SK-N-SH (cell line): Measurements from ENCODE around the gene PAX3. TPM values are rescaled to one million over a fixed set of nuclear protein-coding genes. Genes with fewer than 3 reads are reported as not detected.

ENCODE experiments used
- CTCF ChIA-PET: fragments of 300-600, 350-600 bp; formaldehyde crosslinking; extraction: SDS; loops from one replicate; lab custom pipeline; 2021; lab: Yijun Ruan, JAX
- POLR2A ChIA-PET: fragments of 350-600 bp; sonication (Branson Sonifier 250); formaldehyde crosslinking; extraction: SDS; loops from one replicate; lab custom pipeline; 2020; ENCODE audit warnings: antibody characterized with exemption, inconsistent platforms; lab: Yijun Ruan, JAX
- DNase-seq: peaks from one replicate; pipeline ENCODE4 v3.0.0; 2012
- H2AFZ ChIP-seq: fragments of 200-600 bp; sonication (generic); 2 replicates; pipeline ENCODE4 v1.8.1; 2016; ENCODE audit warnings: antibody characterized with exemption, mild to moderate bottlenecking, low read depth
- H3F3A ChIP-seq: fragments of 200-600 bp; sonication (generic); replicated peaks from 2 replicates; pipeline ENCODE3; 2016; ENCODE audit warnings: antibody characterized with exemption, mild to moderate bottlenecking; ENCODE audit not compliant: insufficient read depth
- H3K27ac ChIP-seq, 2 experiments: fragments of 200-500 bp in 1 of 2; fragments of 200-600 bp in 1 of 2; sonication (Bioruptor generic) in 1 of 2; sonication (generic), shearing (Covaris generic) in 1 of 2; 2 replicates each; pipeline versions ENCODE4 v1.5.1 to v1.6.1; 2014 to 2016; ENCODE audit warnings: low read depth in 2 of 2, inconsistent platforms in 1 of 2, low read length in 1 of 2, mild to moderate bottlenecking in 1 of 2, mixed read lengths in 1 of 2
- H3K27me3 ChIP-seq: fragments of 200-600 bp; sonication (generic), shearing (Covaris generic); 2 replicates; pipeline ENCODE4 v1.6.1; 2016; ENCODE audit warnings: mixed run types; ENCODE audit not compliant: insufficient read depth
- H3K36me3 ChIP-seq, 2 experiments: fragments of 200-500 bp in 1 of 2; fragments of 200-600 bp in 1 of 2; sonication (Bioruptor generic) in 1 of 2; sonication (generic) in 1 of 2; replicated peaks in 1 of 2; 2 replicates each; pipeline versions ENCODE3 to v1.5.1; 2014 to 2016; ENCODE audit warnings: low read length in 1 of 2, mild to moderate bottlenecking in 1 of 2; ENCODE audit not compliant: insufficient read depth in 2 of 2, control insufficient read depth in 1 of 2
- H3K4me1 ChIP-seq, 2 experiments: fragments of 200-500 bp in 1 of 2; fragments of 200-600 bp in 1 of 2; sonication (Bioruptor generic) in 1 of 2; sonication (generic), shearing (Covaris generic) in 1 of 2; 2 replicates each; pipeline versions ENCODE4 v1.5.1 to v1.6.1; 2014 to 2016; ENCODE audit warnings: low read depth in 1 of 2, low read length in 1 of 2, mixed run types in 1 of 2; ENCODE audit not compliant: insufficient read depth in 2 of 2, control insufficient read depth in 1 of 2
- H3K4me2 ChIP-seq: fragments of 200-600 bp; sonication (generic), shearing (Covaris generic); 2 replicates; pipeline ENCODE4 v1.6.1; 2017; ENCODE audit warnings: mixed run types
- H3K4me3 ChIP-seq, 2 experiments: fragments of 200-500 bp in 1 of 2; fragments of 200-600 bp in 1 of 2; sonication (Bioruptor generic) in 1 of 2; sonication (generic), shearing (Covaris generic) in 1 of 2; 2 replicates each; pipeline versions ENCODE4 v1.5.1 to v1.8.1; 2014 to 2016; ENCODE audit warnings: low read depth in 2 of 2, inconsistent platforms in 1 of 2, low read length in 1 of 2, mild to moderate bottlenecking in 1 of 2, mixed read lengths in 1 of 2, moderate library complexity in 1 of 2
- H3K79me2 ChIP-seq: fragments of 200-600 bp; sonication (generic); 2 replicates; pipeline ENCODE4 v1.8.1; 2017; ENCODE audit warnings: mild to moderate bottlenecking; ENCODE audit not compliant: insufficient read depth
- H3K9ac ChIP-seq: fragments of 200-600 bp; sonication (generic); 2 replicates; pipeline ENCODE4 v1.6.1; 2017; ENCODE audit warnings: mixed run types
- H3K9me2 ChIP-seq: fragments of 200-600 bp; sonication (generic); 2 replicates; pipeline ENCODE4 v1.6.1; 2017; ENCODE audit warnings: mixed run types
- H3K9me3 ChIP-seq: fragments of 200-600 bp; sonication (generic); 2 replicates; pipeline ENCODE4 v1.6.1; 2017; ENCODE audit warnings: mixed run types, mild to moderate bottlenecking, moderate library complexity
- H4K20me1 ChIP-seq: fragments of 200-600 bp; sonication (generic); 2 replicates; pipeline ENCODE4 v1.6.1; 2017; ENCODE audit warnings: mild to moderate bottlenecking, mixed run types; ENCODE audit not compliant: insufficient read depth
- CHD2 ChIP-seq: fragments of 150-350 bp; IDR thresholded peaks from 2 replicates; pipeline ENCODE4 v1.6.1; 2018; ENCODE audit warnings: low read length; ENCODE audit not compliant: partially characterized antibody
- EZH2phosphoT487 ChIP-seq: fragments of 200-600 bp; sonication (generic); IDR thresholded peaks from 2 replicates; pipeline ENCODE4 v1.6.1; 2017; ENCODE audit warnings: low read depth, mixed run types, mild to moderate bottlenecking, antibody characterized with exemption, moderate library complexity, borderline replicate concordance
- FOSL2 ChIP-seq: IDR thresholded peaks from 2 replicates; pipeline ENCODE4 v1.4.0; 2012; ENCODE audit warnings: low read depth, mild to moderate bottlenecking, moderate library complexity, borderline replicate concordance
- FOXJ3 ChIP-seq: sonication (generic); formaldehyde crosslinking; IDR thresholded peaks from 2 replicates; pipeline ENCODE4 v1.5.1; 2020; ENCODE audit warnings: mild to moderate bottlenecking, missing genetic modification reagents
- FOXM1 ChIP-seq: IDR thresholded peaks from 2 replicates; pipeline ENCODE4 v1.4.0; 2012; ENCODE audit warnings: low read depth, mild to moderate bottlenecking
- GABPA ChIP-seq: IDR thresholded peaks from 2 replicates; pipeline ENCODE4 v1.4.0; 2012; ENCODE audit warnings: low read depth, mild to moderate bottlenecking
- GATA2 ChIP-seq: sonication (generic); formaldehyde crosslinking; IDR thresholded peaks from 2 replicates; pipeline ENCODE4 v1.5.0; 2020; ENCODE audit warnings: mild to moderate bottlenecking, missing genetic modification reagents
- MAX ChIP-seq: IDR thresholded peaks from 2 replicates; pipeline ENCODE4 v1.4.0; 2012; ENCODE audit warnings: low read depth
- MXI1 ChIP-seq: IDR thresholded peaks from 2 replicates; pipeline ENCODE4 v1.6.1; 2012; ENCODE audit warnings: mild to moderate bottlenecking, low read depth, low read length, improper control_type of control experiment
- NRF1 ChIP-seq: IDR thresholded peaks from 2 replicates; pipeline ENCODE4 v1.6.1; 2012; ENCODE audit warnings: low read depth, mild to moderate bottlenecking, low read length
- RCOR1 ChIP-seq: fragments of 150-350 bp; IDR thresholded peaks from 2 replicates; pipeline ENCODE4 v1.6.1; 2017; ENCODE audit warnings: antibody characterized with exemption, low read length
- REST ChIP-seq: IDR thresholded peaks from 2 replicates; pipeline ENCODE4 v1.6.1; 2012; ENCODE audit warnings: mild to moderate bottlenecking, low read depth, low read length, moderate library complexity
- SMC3 ChIP-seq: IDR thresholded peaks from 2 replicates; pipeline ENCODE4 v1.6.1; 2012; ENCODE audit warnings: low read depth, low read length, improper control_type of control experiment
- TCF12 ChIP-seq: IDR thresholded peaks from 2 replicates; pipeline ENCODE4 v1.4.0; 2012
- USF1 ChIP-seq: IDR thresholded peaks from 2 replicates; pipeline ENCODE4 v1.4.0; 2012; ENCODE audit warnings: low read depth, borderline replicate concordance
- USF2 ChIP-seq: fragments of 150-350 bp; IDR thresholded peaks from 2 replicates; pipeline ENCODE4 v1.6.1; 2017; ENCODE audit warnings: antibody characterized with exemption, low read length, low read depth, borderline replicate concordance
- ZBTB33 ChIP-seq: IDR thresholded peaks from 2 replicates; pipeline ENCODE4 v1.4.0; 2012; ENCODE audit warnings: low read depth, borderline replicate concordance
- WGBS: methylation state at CpG from one replicate; pipeline ENCODE4 v1.1.6; 2017; ENCODE audit warnings: low lambda C conversion rate; 5-methylcytosine and 5-hydroxymethylcytosine counted together
- polyA plus RNA-seq, 3 experiments: library from polyadenylated mRNA; depleted of rRNA; stranded (reverse); fragments of >200 nt; gene quantifications; 2 replicates each; pipeline ENCODE4 v1.2.3, GENCODE V29; 2012
- TF ChIP-seq, protein P1 (sequence below): fragments of 150-350 bp; IDR thresholded peaks from 2 replicates; pipeline ENCODE4 v1.6.1; 2016; ENCODE audit warnings: mild to moderate bottlenecking, low read depth, low read length

The PAX3 gene
- polyA plus RNA-seq, 1 of the 3 experiments (the other 2 are of a cell fraction): not detected

- CTCF ChIA-PET: interaction anchor here (1.4 kb wide), 1 partner anchor 383 kb away, joined by 3 read pairs; no protein-coding TSS in a partner anchor
- no peak for TF ChIP-seq REST
- TF ChIP-seq USF2: no peak
- no peak for TF ChIP-seq FOXM1
- no peak for TF ChIP-seq EZH2phosphoT487
- TF ChIP-seq TCF12: no peak
- TF ChIP-seq USF1: no peak
- TF ChIP-seq, all 33 proteins: peak for 0
- Histone ChIP-seq H3K9me3 (no peaks in the 10 kb centered on the region), H3K27me3 (no peaks in the 10 kb centered on the region), H3F3A (no peaks in the 10 kb centered on the region), H3K36me3 (no peaks in the 10 kb centered on the region), H3K79me2 (no peaks in the 10 kb centered on the region), H3K9me2 (no peaks in the 10 kb centered on the region), H4K20me1 (no peaks in the 10 kb centered on the region), H2AFZ (no peak overlapping the region), H3K4me1 (no peaks in the 10 kb centered on the region), H3K9ac (no peak overlapping the region), H3K4me2 (no peak overlapping the region), H3K27ac (no peak overlapping the region), H3K4me3 (no peak overlapping the region)
- DNase-seq: no peak
- POLR2A ChIA-PET: no interaction called here
- 2% methylated on average over 4 of the region's 4 CpGs for WGBS
These were observed 120.3 kb downstream of the PAX3 start for GRCh38 chr2:222178450-222178849.

- H3K36me3 ChIP-seq: no peaks in the 10 kb centered on the region
- H3K4me3 ChIP-seq: no peak overlapping the region
- no peak overlapping the region for H3K27ac ChIP-seq
- no peaks in the 10 kb centered on the region for H3F3A ChIP-seq
- H3K4me1 ChIP-seq: no peaks in the 10 kb centered on the region
- TF ChIP-seq FOSL2 (no peak), TCF12 (no peak), RCOR1 (no peak), FOXJ3 (no peak), MXI1 (no peak), SMC3 (no peak), MAX (no peak), ZBTB33 (no peak), GATA2 (CRISPR knock-in tag) (no peak), USF2 (no peak), CHD2 (no peak), NRF1 (no peak), GABPA (no peak)
- TF ChIP-seq, protein P1, sequence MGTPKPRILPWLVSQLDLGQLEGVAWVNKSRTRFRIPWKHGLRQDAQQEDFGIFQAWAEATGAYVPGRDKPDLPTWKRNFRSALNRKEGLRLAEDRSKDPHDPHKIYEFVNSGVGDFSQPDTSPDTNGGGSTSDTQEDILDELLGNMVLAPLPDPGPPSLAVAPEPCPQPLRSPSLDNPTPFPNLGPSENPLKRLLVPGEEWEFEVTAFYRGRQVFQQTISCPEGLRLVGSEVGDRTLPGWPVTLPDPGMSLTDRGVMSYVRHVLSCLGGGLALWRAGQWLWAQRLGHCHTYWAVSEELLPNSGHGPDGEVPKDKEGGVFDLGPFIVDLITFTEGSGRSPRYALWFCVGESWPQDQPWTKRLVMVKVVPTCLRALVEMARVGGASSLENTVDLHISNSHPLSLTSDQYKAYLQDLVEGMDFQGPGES: no peak
- CTCF ChIA-PET: no interaction called here
- no peak overlapping the region for H3K4me2 ChIP-seq
- 2% methylated on average over 3 of the region's 3 CpGs for whole genome bisulfite sequencing
- no peak for DNase-seq
- H3K27me3 ChIP-seq: no peaks in the 10 kb centered on the region
- no peak overlapping the region for H3K9ac ChIP-seq
- no peak overlapping the region for H2AFZ ChIP-seq
- no peaks in the 10 kb centered on the region for H3K9me3 ChIP-seq
- H3K79me2 ChIP-seq: no peaks in the 10 kb centered on the region
- no peaks in the 10 kb centered on the region for H3K9me2 ChIP-seq
- POLR2A ChIA-PET: no interaction called here
- H4K20me1 ChIP-seq: no peaks in the 10 kb centered on the region
These were observed 121.9 kb downstream of the PAX3 start for GRCh38 chr2:222176890-222177289.
